GM19452 (cell line): ENCODE results near the gene MRPL39.
A peak's percentile ranks its signal among the peaks of the same experiment; 100 is the strongest.
"Not testable (repeated sequence)": the region's sequence is repeated elsewhere in the genome, so short reads cannot be mapped to it uniquely, and the experiment has no call there.

Experiments
- ATAC-seq: cut with Tn5 transposase; IDR thresholded peaks from one replicate; pipeline ENCODE4 v1.9.1; 2021; ENCODE audit not compliant: unreplicated experiment

The MRPL39 gene

DNA sequence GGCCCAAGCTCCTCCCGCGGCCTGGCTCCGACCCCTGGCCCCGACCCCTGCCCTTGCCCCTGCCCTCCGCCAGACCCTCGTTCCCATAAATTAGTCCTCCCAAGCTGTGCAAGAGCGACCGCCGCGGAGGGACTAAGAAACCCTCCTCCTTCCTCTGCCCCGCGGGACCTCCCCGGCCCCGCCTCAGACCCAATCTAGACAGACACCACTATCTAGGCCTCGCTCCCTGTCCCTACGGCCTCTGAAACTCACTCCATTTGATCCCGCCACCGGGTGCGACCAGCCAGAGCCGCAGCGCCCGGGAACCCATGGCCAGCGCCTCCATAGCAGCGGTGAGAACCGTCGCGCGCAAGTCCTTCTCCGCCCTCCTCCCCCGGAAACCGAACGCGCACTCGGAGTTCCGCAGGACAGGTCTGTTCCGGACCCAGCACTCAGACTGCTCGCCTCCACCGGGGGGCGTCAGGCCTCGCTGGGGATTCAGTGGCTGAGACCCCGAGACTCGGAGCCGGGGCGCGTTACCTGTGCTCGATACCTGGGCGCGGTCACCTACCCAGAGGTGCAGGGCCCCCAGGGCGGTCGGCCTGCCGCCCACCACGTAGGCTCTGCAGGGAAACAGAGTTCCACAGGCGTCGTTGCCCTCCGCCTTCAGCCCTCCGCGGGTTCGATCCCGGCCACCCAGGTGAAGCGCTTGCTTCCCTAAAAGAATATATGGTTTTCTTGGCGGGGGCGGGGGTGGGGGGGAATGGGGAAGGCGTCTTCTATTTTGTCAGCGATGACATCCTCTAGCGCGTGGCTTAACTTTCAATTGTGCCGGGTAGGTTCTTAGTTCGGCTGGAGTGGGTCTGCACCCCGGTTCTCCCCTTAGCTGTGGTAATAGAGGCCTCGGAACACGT lies at the start of gene MRPL39:
TSS of gene MRPL39 (minus strand) at position 331 of the 893 bp plus-strand sequence. CDS start at position 325, 6 bp downstream.
- ATAC-seq: peak; percentile 89

DNA sequence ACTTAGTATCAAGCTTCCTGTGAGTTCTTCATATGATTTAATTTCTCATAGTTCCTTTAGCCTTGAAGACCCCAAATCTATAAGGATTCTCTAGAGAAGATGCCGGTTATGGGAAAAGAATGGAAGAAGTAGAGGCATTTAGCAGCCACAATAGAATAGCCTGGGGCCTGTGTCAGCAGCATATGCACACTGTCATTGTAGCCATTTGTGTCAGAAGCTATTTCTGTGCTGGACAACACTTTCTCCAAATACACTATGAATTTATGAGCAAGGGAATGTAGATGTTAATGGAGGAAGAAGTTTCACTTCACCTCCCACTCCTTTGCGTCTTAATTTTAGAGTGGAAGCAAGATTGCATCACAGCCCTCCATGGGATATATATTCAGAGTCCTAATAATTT lies 49.1 kb upstream of the MRPL39 start:
- no peak for ATAC-seq

- ATAC-seq: no peak
Observed at GRCh38 chr21:25649146-25649545, 41.9 kb upstream of the MRPL39 start.

DNA sequence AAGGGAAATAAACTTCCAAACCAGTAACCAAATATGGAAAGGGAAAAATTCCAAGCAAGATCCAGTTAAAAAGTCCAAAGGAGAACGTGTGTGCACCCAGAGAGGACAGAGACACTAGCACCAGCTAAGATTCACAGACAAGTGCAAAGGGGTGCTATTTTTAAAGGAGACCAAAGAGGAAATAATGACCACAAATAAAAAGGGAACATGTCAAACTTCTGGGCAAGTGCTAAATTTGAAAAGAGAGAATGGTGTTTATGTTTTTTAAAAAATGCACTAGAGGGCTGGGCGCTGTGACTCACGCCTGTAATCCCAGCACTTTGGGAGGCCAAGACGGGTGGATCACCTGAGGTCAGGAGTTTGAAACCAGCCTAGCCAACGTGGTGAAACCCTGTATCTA lies 40.4 kb upstream of the MRPL39 start:
- ATAC-seq: no peak

- ATAC-seq: no peak
Observed at GRCh38 chr21:25646474-25646873, 39.2 kb upstream of the MRPL39 start.

- no peak for ATAC-seq
Observed at GRCh38 chr21:25643486-25643885, 36.2 kb upstream of the MRPL39 start.

DNA sequence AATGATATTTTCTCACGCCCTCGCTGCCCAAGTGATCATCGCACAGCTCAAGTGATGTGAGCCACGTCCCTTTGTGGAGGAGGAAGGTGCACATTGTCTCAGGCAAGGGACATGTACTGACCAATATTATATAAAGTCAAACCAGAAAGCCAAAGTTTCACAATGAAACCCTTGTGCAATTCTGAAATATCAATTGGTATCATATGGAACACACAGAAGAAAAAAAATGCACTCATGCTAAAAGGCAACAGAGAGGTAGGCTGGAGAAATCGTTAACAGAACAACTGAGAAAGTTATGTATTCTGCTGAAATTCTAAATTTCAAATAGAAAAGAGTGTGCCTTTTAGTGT lies 33.6 kb upstream of the MRPL39 start:
- no peak for ATAC-seq

DNA sequence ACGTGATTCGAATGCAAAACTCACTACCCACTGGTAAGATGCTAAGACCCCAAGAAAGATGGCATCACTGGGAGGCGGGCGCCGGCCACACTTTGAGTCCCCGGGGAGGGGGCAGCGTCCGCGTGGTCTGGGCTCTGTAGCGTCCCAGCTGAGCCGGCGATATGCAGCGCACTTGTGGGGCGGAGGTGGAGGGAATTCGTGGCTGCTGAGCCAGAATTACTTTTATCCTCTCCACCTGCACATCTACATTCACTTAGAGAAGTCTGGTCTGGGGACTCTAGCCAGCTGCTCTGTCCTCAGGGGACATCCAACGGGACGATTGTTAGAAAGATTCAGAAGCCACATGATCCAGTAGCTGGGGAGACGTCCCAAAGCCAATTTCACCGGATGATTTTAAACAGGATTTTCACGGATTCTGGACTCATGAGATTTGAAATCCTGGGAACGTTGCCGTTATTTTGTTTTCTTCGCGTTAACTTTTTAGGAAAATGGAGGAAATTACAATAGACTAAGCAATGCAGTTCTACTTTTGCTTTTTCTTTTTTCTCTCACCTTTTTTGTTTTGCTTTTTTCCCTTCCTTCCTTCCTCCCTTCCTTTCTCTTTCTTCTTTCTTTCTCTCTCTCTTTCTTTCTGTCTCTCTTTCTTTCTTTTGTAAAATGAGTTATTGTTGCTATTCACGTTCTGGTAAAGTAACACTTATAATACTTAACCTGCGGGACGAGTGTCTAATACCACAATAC lies 33.1 kb upstream of the MRPL39 start:
- ATAC-seq: peak; percentile 20

DNA sequence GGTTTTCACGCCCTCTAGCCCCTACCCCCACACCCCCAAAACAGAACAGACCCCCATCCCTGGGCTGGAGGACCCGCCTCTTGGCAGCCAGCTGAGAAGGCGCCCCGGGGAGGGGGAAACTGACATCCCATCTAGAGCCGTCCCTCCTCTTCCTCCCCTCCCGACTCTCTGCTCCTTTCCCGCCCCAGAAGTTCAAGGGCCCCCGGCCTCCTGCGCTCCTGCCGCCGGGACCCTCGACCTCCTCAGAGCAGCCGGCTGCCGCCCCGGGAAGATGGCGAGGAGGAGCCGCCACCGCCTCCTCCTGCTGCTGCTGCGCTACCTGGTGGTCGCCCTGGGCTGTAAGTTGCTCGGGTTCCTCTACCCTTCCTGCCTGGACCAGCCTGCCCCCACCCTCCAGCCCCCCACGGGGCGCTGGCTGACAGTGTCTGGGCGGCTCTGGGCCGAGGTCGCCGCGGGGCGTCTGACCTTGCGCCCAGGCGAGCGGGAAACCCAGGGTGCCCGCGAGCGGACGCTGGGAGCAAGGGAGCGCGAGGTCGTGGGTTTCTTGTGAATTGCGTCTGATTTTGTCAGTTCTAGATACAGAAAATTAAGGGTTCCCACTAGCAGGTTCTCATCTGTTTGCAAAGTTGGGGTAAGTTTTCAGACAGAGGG lies 32.4 kb upstream of the MRPL39 start:
- peak; percentile 69 for ATAC-seq

DNA sequence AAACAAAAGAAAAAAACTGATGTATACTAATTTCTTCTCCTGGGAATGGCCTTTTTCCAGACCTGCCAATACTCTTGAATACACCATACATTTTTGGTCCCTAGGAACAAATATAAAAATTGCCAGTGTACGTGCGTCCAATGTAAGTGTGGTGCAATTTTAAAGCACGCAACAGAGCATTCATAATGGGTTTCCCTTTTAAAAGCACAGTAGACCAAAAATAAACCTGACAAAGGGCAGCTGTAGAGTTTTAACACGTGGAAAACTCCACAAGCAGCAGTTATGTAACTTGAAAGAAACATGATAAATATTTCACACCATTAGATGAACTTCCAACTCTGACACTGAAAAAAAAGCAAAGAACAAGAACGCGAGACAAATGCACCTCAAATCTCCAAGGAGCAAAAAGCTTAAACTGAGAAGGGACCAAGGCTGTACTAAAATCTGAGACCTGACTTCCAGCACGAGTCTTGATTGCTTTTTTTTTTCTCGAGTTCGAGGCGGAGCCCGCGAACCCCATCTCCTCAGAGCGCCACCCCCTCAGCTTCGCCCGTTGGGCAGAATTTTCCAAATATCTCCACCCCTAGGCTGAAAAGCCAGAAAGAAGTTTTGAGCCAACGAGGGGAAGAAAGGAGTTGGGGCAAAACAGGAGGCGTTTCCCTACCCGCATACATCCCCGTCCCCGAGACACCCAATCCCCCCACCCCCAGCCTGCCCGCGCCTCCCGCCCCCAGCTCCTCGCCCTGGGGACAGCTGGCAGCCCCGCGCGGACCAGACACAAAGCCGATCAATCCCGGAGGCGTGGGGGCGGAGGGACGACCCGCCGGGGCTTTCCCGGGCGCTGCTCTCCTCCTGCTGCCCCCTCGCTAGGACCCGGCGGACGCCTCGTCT lies 31.6 kb upstream of the MRPL39 start, which contains the start of gene JAM2:
TSS of gene JAM2 (plus strand) at position 599 of the 891 bp plus-strand sequence. CDS start 564 bp downstream, outside the sequence.
- peak; percentile 47 for ATAC-seq

- no peak for ATAC-seq
Observed at GRCh38 chr21:25637851-25638659, 30.8 kb upstream of the MRPL39 start.

DNA sequence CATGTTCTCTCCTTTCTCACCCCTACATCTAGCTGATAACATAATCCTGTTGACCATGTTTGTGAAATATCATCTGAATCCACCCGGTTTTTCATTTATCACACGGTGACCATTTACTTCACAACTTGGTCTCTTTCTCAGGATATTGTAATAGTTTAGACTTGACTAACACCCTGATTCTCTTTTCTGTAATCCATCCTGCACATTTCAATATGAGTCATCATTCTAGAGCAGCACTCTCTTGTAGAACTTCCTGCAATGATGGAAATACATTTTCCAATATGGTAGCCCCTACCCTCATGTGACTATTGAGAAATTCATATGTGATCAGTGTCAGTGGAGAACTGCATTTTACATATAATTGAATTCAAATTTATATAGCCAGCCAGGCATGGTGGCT lies 29.4 kb upstream of the MRPL39 start:
- no peak for ATAC-seq

DNA sequence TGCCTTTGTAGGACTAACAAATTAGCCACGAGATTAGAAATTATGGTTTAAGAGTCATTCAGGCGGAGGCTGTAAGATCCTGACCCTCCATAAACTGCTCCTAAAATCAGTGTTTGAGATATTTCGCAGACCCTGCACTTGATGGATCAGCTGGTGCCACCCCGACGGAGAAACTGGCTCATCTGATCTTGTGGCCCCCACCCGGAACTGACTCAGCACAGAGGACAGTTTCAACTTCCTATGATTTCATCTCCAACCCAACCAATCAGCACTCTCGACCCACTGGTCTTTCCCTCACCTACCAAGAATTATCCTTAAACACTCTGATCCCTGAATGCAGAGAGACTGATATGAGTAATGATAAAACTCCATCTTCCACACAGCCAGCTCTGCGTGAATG lies 28.0 kb upstream of the MRPL39 start:
- no peak for ATAC-seq

GRCh38 chr21:25632296-25632695 lies 25.0 kb upstream of the MRPL39 start:
- ATAC-seq: no peak

DNA sequence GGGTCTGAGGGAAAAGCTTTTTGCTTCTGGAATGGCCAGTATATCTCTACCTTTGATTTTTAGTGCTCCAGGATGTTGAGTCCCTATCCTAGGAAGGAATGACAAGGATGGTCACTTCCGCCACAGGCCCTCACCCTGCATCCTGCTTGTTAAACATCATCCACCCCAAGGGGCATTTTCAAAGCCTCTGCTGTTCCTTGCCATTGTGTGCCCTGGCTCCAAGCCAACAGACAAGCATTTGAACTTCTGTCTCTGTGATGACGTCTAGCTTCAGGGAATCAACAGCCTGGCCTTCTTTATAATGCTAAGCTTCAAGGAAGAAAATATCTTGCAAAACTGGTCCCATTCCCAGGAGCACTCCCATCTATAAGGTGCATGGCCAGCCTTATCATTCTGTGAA lies 19.5 kb upstream of the MRPL39 start:
- ATAC-seq: no peak

DNA sequence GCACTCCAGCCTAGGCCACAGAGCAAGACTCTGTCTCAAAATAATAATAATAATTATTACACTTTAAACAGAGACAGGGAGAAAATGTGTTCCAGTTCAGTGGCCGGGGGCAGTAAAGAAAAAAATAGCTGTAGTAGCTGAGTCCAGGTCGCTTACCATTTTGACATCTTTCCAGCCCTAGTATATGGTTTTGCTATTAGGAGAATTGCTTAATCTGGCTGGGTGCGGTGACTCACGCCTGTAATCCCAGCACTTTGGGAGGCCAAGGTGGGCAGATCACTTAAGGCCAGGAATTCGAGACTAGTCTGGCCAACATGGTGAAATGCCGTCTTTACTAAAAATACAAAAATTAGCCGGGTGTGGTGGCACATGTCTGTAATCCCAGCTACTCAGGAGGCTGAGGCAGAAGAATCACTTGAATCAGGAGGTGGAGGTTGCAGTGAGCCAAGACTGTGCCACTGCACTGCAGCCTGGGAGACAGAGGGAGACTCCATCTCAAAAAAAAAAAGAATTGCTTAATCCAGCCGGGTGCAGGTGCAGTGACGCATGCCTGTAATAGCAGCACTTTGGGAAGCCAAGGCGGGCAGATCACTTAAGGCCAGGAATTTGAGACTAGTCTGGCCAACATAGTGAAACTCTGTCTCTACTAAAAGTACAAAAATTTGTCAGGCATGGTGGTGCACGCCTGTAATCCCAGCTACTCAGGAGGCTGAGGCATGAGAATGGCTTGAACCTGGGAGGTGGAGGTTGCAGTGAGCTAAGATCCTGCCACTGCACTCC lies 18.7 kb upstream of the MRPL39 start:
- not testable (repeated sequence) for ATAC-seq

GRCh38 chr21:25625036-25625435 lies 17.8 kb upstream of the MRPL39 start:
- no peak for ATAC-seq

DNA sequence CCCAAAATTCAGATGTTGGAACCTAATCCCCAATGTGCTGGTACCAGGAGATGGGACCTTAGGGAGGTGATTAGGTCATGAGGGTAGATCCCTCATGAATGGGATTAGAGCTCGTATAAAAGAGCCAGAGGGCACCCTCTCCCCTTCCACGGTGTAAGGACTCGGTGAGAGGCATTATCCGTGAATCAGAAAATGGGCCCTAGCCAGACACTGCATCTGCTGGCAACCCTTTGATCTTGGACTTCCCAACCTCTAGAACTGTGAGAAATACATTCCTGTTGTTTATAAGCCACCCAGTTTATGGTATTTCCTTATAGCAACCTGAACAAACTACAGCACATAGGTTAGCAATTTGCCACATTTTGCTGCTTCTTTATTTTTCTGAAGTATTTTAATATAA lies 17.2 kb upstream of the MRPL39 start:
- ATAC-seq: no peak

- no peak for ATAC-seq
Observed at GRCh38 chr21:25619198-25619597, 11.9 kb upstream of the MRPL39 start.
